HG03342 (cell line): ENCODE data around the gene TMEM131L.
"Not testable (repeated sequence)": the region's sequence is repeated elsewhere in the genome, so short reads cannot be mapped to it uniquely, and the experiment has no call there.

ENCODE experiments used
- ATAC-seq: cut with Tn5 transposase; IDR thresholded peaks from one replicate; pipeline ENCODE4 v1.9.1; 2021; ENCODE audit warnings: mild to moderate bottlenecking, moderate library complexity; ENCODE audit not compliant: unreplicated experiment

Gene TMEM131L

GRCh38 chr4:153466081-153466948 is at the start of gene TMEM131L:
Gene TMEM131L, plus strand, starts transcription at chr4:153466360. Its CDS starts 38 bp downstream, at chr4:153466398.
- ATAC-seq: peak; percentile 42

- ATAC-seq: not testable (repeated sequence)
Measured at GRCh38 chr4:153416456-153416855, 49.7 kb upstream of the TMEM131L start.

GRCh38 chr4:153418121-153418520 is 48.0 kb upstream of the TMEM131L start:
- no peak for ATAC-seq

GRCh38 chr4:153418558-153418957 is 47.6 kb upstream of the TMEM131L start:
- ATAC-seq: no peak

- ATAC-seq: no peak
Measured at GRCh38 chr4:153419029-153419428, 47.1 kb upstream of the TMEM131L start.

GRCh38 chr4:153419673-153420278 is 46.4 kb upstream of the TMEM131L start:
- no peak for ATAC-seq

- ATAC-seq: no peak
Measured at GRCh38 chr4:153420361-153420760, 45.8 kb upstream of the TMEM131L start.

GRCh38 chr4:153421941-153422340 is 44.2 kb upstream of the TMEM131L start:
- no peak for ATAC-seq

GRCh38 chr4:153426207-153426885 is 39.8 kb upstream of the TMEM131L start:
- ATAC-seq: peak; percentile 61

GRCh38 chr4:153427363-153428071 is 38.6 kb upstream of the TMEM131L start:
- ATAC-seq: no peak

- no peak for ATAC-seq
Measured at GRCh38 chr4:153428941-153429475, 37.2 kb upstream of the TMEM131L start.

- ATAC-seq: peak; percentile 92
Measured at GRCh38 chr4:153432965-153433753, 33.0 kb upstream of the TMEM131L start.

- ATAC-seq: no peak
Measured at GRCh38 chr4:153433754-153434105, 32.4 kb upstream of the TMEM131L start.

- no peak for ATAC-seq
Measured at GRCh38 chr4:153434190-153434589, 32.0 kb upstream of the TMEM131L start.

GRCh38 chr4:153438916-153439756 is 27.0 kb upstream of the TMEM131L start:
- peak; percentile 68 for ATAC-seq

GRCh38 chr4:153439831-153440230 is 26.3 kb upstream of the TMEM131L start:
- peak; percentile 14 for ATAC-seq

GRCh38 chr4:153440475-153440874 is 25.7 kb upstream of the TMEM131L start:
- ATAC-seq: no peak

- no peak for ATAC-seq
Measured at GRCh38 chr4:153447175-153447905, 18.8 kb upstream of the TMEM131L start.
